HG02840 (cell line): ENCODE data around the gene HOXA4.

Experiments used
- ATAC-seq: cut with Tn5 transposase; IDR thresholded peaks from one replicate; pipeline ENCODE4 v1.9.1; 2021; ENCODE audit warnings: mild to moderate bottlenecking, moderate library complexity, moderate number of reproducible peaks; ENCODE audit not compliant: unreplicated experiment, low FRiP score

Gene HOXA4

DNA sequence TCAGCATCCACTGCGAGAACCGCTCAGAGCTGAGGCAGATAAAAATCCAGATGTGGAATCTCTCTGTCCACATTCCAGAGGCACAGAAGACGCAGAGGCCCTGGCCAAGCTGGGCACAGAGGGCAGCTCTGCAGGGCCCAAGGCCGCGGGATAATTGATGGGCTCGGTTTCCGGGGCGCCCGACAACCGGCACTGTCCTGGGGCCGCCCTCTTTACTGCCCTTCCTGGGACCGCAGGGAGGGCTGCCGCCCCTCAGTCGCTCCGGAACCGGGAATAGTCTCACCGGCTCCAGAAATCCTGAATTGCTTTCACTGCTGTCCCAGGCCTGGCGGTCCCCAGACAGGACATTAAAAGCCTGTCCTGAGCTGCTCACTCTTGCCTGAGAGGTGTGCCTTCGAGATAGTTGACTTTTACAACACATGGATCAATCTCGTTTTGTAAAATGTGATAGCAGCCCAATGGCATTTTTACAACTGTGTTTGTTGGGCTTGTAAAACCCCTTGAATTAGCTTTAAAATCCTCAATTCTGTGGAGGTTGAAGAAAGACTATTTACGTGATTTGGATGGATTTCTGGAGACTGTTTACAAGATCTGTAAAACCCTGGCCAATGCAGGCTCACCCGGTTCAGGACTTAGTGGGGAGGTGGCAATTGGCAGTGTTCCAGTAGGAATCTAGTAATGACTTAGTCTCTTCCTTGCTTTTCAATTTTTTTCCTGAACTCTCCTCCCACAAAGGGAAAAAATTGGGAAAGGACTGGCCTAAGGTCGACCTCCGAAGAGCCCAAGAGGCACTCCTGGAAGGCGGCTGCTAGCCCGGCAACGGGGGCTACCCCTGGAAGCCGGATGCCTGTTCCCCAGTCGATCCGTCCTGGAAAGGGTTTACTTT, 18.4 kb upstream of the HOXA4 start:
- ATAC-seq, result no peak

DNA sequence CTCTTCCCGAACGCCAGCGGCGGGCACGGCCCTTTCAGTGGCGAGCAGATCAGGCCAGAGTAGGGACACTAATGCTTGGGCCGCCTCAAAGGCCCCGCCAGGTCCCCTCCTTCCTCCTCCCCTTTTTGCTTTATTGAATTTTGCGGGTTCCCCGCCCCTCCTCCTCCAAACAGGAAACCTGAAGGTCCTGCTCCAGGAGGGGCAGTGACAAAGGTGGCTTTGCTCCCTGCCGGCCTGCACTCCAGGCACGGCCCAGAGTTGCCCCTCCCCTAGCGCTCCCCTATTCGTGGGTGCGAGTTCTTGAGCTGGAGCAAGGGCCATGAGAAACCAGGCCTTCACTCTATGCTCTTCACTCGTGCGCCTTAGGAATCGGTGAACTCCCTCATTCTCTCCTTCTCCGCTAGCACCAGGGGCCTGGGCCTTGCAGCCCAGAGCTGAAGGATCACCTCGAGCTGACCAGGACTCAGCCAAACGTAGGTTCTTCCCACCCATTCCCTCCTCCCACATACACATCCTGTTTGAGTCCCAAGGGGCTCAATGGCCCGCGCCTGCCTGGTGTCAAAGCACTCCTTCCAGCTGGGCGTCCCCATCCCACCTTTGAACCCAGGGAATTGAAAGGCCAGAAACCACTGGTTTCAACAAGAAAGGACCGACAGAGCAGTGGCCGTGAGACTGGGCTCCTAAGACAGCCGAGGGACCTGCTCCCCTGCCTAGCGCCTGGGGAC, 17.6 kb upstream of the HOXA4 start:
- no peak for ATAC-seq

DNA sequence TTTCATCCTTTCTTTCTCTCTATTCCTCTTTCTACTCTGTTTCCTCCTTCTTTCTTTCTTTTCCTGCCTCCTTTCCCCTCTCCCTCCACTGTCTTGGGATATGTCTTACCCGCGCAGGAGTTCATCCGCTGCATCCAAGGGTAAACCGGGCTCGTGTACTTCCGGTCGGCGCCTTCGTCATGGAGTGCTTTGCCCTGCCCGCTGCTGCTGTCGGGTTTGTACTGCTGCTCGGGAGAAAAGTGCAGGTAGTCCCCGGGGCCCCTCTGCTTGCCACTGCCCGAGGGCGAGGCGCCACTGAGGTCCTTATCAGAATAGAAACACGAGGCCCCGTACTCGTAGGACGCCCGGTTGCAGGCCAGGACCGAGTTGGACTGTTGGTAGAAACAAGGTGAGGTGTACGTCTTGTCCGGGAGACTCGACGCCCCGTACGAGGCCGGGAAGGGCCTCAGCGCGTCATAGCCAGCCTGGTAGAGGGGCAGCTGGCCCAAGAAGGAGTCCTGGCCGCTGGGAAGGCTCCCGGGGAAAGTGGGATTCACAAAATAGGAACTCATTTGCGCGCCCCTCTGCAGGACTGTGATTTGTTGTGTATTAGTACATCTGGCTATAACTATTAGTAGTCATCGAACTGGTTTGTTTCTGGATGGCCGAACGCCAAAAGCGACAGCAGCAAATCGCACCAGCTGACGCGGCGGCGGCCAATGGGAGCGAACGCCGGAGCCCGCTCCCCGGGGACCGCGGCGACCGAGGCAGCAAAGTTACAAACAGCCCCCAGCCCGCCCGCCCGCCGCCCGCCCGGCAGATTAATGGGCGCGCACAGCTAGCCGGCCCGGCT, 16.9 kb upstream of the HOXA4 start, which contains the start of gene HOXA6:
Gene HOXA6, minus strand, starts transcription at position 576 of the 832 bp plus-strand sequence. Its CDS starts 25 bp downstream, at position 551.
- ATAC-seq, result no peak

DNA sequence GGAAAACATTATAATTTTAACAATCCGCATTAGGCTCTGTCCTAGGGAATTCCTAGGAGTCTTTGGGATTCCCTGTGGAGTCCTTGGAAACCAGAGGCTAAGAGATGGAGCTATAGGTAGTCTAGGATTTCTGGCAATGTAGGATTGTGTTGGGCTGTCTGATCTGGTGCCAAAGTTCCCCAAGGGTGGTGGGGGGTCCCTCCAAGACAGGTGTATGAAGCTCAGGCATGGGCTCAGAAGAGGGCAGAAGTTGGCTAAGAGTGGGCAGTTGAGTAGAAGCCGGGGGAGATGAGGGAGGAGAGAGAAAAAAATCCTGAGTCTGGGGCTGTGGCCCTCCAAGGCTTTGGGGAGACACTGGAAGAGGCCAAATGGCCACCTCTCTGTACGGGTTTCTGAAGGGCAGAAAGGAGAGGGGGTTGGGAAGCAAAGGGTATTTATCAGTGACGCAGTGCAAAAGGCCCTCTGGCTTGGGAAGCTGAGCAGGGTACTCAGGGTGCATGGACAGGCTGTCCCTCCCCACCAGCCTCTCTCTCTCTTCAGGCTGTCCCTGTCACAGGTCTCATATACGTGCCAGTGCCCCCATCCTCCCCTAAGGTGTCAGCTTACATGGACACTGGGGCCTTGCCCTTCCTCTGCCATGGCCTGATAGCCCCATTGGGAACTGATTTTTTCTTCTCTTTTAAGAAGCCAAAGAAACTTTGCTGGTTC, 16.1 kb upstream of the HOXA4 start:
- ATAC-seq, result no peak

DNA sequence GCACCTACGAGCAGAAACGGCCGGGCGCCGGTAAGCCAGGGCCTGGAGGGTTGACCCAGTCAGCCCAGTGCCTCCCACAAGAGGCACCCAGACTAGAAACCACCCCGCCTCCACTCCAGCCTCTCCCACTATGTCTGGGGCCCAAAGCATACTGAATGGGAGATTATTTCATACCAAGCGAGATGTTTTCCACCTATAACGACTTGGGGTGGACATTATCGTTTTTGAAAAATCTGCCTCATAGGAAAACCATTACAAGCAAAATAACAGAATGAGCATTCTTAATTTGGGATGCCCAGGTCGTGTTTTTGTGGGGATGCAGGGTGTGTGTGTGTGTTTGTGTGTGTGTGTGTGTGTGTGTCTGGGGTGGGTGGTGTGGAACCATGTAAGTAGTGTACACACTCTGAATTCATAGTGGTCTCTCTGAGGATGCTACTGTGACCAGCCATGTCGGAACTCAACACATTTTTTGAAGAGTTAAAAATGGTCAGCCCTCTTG, 15.4 kb upstream of the HOXA4 start:
- no peak for ATAC-seq

DNA sequence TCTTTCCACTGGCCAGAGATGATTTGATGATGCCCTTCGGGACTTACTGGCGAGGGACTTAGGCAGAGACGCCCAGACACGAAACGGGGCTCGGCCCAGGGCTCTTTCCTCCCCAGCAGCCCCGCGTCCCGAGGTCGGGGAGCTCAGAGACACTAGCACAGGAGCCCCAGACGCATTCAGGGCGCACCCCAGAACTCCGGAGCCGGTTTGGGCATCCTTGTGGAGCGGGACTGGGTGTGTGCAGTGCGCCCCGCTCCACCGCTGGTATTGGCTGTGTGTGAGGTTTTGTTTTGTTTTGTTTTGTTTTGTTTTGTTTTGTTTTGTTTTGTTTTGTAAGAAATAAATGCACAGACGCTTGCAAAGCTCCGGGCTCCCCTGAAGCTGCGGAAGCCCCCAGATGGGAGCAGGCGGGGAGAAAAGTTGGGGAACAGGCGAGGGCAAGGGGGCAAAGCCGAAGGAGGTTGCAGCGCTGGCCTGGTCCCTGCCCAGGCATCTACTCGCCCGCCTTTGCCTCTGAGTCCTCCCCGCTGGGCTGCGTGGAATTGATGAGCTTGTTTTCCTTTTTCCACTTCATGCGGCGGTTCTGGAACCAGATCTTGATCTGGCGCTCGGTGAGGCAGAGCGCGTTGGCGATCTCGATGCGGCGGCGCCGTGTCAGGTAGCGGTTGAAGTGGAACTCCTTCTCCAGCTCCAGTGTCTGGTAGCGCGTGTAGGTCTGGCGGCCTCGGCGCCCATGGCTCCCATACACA, 14.8 kb upstream of the HOXA4 start:
- no peak for ATAC-seq

DNA sequence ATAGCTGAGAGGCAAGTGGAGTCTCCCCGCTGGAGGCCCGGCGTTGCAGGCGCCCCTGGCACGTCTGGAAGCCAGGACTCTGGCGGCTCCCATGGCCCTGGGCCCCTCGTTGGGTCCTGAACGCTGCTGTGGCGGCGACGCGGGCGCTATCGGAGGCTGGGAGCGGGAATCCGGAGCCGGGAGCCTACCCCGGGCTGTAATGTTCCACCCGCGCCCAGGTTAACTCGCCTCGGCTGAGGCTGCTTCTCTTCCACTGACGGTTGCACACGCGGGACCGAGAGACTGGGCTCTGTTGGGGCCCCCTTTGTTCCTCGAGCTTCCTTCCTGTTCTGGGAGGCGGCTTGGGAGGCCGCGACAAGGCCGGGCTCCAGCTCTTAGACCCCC, 14.2 kb upstream of the HOXA4 start:
- no peak for ATAC-seq

DNA sequence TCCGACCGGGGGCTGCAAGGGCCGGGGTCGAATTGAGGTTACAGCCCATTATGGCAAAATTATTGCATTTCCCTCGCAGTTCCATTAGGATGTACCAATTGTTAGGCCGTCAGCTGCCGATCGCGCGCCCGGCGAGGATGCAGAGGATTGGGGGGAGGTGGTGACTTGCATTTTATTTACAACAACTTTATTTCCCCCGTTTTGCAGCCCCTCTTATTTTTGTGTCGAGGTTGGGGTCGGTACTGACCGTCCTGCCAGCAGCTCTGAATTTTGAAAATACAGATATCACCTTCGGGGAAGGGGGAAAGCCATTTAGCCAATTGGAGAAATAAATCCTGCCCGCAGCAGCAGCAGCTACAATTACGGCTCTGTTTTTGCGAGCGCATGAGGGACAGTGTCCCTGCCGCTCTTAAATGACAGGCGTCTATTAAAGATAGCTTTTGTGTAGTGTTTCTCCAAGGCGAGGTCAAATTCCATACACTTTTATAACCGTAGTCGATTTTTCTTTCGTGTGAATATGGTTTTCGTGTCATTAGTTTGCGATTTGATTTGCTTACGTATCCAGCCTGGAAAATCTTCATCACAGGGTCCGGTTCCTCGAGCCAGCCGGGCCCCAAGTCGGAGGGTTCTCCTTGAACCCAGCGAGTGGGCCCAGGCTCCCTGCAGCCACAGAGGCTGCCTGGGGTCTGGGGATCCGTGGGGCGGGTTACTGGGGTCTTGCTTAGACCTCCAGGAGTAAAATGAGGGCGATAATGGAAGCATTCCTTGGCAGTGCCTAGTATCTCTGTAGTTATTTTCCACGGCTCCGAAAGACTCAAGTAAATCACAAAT, 13.6 kb upstream of the HOXA4 start:
- no peak for ATAC-seq

DNA sequence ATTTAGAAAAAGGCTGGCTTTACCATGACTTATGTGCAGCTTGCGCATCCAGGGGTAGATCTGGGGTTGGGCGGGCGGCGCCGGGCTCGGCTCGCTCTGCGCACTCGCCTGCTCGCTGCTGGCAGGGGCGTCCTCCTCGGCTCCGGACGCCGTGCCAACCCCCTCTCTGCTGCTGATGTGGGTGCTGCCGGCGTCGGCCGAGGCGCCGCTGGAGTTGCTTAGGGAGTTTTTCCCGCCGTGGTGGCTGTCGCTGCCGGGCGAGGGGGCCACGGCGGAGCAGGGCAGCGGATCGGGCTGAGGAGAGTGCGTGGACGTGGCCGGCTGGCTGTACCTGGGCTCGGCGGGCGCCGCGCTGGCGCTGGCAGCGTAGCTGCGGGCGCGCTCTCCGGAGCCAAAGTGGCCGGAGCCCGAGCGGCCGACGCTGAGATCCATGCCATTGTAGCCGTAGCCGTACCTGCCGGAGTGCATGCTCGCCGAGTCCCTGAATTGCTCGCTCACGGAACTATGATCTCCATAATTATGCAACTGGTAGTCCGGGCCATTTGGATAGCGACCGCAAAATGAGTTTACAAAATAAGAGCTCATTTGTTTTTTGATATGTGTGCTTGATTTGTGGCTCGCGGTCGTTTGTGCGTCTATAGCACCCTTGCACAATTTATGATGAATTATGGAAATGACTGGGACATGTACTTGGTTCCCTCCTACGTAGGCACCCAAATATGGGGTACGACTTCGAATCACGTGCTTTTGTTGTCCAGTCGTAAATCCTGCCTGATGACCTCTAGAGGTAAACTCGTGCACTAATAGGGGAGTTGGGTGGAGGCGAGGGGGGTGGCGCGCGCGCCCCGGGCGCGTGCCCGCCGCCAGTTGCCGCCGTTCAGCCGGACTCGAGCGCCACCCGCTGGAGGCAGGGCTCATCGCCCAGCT, 12.7 kb upstream of the HOXA4 start, which contains the start of gene HOXA5:
Gene HOXA5, minus strand, starts transcription at position 659 of the 927 bp plus-strand sequence. Its CDS starts 74 bp downstream, at position 585.
- no peak for ATAC-seq

DNA sequence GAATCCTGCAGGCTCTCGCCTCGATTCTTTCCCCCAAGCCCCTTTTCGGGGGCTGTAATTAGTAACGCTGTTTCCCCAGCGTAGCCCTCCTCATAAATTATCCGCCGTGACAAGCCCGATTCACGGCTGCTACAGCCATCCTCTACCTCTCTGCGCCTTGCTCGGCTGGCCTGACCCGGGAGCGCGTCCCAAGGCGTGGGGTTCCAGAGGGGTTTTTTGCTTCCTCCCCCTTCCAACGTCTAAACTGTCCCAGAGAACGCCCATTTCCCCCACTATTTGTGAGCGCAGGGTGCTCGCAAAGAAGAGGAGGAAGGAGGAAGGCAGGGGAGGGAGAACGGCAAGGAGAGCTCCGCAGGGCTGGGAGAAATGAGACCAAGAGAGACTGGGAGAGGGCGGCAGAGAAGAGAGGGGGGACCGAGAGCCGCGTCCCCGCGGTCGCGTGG, 12.0 kb upstream of the HOXA4 start:
- no peak for ATAC-seq

DNA sequence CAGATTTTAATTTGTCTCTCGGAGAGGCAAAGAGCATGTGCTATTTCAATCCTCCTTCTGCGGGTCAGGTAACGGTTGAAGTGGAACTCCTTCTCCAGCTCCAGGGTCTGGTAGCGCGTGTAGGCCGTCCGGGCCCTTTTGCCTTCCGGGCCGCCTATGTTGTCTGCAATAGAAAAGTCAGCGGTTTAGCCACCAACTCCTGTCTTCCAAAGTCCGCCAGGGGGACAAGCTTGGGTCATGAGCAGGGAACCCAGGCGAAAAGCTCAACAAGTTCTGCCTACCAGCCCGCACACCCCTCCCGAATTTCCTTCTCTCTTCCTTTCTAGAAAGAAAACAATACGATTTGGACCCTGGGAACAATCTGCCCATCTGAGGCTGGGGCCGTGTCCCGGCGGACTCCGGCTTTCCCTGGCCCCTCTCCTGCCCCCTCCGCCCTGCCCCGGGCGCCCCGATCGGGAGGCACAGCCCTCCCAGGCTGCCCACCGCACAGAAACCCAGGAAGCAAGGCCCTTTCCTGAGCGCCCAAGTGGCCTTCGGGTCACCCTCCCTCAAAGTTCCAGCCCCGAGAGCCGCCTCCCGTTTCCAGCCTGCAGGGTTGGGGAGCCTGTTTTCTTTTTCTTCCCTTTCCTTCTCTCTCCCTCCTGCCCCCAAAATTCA, 11.5 kb upstream of the HOXA4 start:
- no peak for ATAC-seq

DNA sequence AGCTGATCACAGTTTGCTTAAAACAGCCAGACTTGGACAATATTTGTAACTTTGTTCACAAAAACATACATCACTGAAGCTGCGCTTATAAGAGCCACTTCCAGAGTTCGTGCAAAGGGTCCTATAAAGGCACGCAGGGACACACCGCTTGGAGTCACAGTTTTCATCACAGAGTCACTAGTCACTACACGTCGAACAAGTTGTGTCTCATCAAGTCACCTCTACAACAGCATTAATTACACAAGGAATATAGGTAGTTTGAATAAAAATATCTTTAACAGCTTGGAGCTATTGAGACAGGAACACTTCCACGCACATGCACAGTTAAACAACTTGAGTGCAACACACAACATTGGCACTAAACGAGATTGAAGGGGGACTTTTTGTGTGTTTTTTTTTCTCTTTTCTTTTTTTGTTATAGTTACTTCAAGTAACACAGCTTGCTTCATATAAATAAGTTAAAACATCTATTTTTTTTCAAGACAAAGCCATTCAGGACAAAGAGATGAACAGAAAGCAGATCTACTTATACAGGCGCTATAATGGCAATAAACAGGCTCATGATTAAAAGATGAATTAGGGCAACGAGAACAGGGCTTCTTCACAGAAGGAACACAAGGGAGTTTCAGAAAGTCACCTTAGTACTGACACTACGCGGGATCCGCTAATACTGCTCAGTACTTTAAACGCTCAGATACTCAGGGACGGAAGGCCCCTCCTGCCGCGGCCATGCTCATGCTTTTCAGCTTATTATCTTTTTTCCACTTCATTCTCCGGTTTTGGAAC, 10.8 kb upstream of the HOXA4 start:
- no peak for ATAC-seq

DNA sequence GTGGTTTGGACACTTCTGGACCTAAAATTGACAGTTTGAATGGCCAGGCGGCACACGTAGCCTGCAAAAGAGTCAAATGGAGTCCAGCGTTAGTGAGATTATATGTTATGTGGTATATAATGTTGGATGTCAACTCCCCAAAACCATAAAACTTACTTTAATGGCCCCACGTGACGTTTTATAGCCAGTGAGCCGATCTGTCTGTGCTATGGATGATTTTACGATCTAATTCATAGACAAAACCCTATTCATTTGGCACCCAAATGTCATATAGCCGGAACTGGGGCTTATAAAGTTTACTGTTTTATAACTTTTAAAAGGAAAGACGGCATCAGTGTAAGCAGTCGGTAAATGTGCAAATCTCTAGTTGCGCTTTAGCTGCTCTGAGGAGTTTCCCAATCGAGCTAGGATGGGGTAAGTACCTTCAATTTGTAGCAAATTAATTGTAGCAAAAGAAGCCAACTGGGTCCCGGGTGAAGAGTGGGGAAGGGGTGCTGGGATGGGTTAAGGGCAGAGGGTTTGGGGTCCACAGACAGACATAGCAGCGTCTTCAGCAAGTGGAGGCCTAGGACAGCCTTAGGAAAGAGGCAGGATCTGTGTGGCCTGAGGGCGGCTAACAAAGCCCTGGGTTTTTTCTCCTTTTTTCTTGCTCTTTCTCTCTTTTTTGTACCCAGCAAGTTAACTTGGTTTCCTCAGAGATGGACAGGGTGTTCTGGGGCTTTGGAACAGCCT, 9.7 kb upstream of the HOXA4 start:
- ATAC-seq, result no peak

DNA sequence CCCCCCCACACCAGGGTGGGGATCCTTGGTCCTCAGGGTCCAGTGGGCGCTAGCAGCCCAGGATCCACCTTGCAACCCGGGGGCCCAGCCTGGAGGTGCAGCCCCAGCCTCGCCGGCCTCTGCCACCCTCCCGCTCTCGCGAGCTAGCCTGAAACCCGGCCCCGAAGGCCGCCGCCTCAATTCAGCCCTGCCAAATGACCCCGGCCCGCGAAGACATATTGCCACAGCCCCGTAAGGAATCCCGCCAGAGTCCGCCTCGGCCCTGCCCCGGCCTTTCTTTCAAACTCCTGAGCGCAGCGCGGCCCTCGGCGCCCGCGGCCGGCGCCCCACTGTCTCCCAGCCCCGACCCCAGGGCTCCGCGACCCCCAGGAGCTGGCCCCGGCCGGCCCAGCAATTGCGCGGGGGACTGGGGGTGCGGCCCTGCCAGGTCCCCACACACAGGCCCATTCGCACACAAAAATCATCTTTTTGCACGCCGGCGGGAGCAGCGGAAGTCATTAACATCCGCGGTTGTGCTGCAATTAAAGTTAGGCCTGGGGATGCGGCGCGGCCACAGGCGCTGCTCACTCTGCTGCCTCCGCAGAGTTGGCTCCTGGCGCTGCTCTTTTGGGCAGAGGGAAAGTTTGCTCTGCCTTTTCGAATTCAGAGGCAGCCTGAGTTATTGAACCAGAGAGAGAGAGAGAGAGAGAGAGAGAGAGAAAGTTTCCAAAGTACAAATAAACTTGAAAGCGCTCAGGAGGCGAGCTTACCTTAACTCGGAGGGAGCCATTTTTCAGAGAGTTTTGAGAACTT, 9.0 kb upstream of the HOXA4 start:
- no peak for ATAC-seq

DNA sequence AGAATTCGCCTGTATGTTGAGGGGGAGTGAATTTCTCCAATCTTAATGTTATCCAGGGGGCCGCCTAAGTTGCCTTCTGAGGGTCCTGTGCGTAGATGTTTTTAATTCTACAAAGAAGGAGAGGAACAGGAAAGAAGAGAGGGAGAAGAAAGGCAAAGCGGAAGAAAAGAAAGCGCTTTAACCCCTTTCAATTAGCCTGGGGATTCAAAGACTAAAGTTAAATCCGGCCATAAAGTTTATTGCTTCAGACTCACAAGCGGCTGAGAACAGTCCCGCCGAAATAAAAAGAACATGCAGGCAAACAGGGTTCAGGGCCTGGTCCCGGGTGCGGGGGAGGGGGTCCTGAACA, 8.4 kb upstream of the HOXA4 start:
- no peak for ATAC-seq
